Activated B cell treated with CpG ODN at 0.5 μM for 24 hours (primary cell): ENCODE results near the gene EXOC6. TPM values are rescaled to one million over a fixed set of nuclear protein-coding genes. Genes with fewer than 3 reads are reported as not detected.

Experiments
- ATAC-seq: fragments of 200-7000 bp; cut with Tn5 transposase; one replicate; pipeline ENCODE4 v1.10.0; 2021; ENCODE audit warnings: low read depth, mild to moderate bottlenecking, moderate library complexity
- CTCF ChIA-PET: fragments of 350-600 bp; sonication (Branson Sonifier 250); formaldehyde crosslinking; loops from one replicate; lab custom pipeline; 2021; ENCODE audit warnings: antibody characterized with exemption; lab: Charles Lee
- POLR2A ChIA-PET: fragments of 350-600 bp; sonication (Branson Sonifier 250); formaldehyde crosslinking; loops from one replicate; lab custom pipeline; 2021; ENCODE audit warnings: antibody characterized with exemption; lab: Charles Lee
- DNase-seq: peaks from one replicate; pipeline ENCODE4 v3.0.0; 2022
- H3K27ac Mint-ChIP-seq: one replicate; pipeline ENCODE4 v1.8.0; 2020; ENCODE audit warnings: mixed read lengths
- H3K27me3 Mint-ChIP-seq: one replicate; pipeline ENCODE4 v1.8.0; 2021; ENCODE audit warnings: mixed read lengths
- H3K36me3 Mint-ChIP-seq: one replicate; pipeline ENCODE4 v1.8.0; 2021; ENCODE audit warnings: low read depth, mixed read lengths
- H3K4me1 Mint-ChIP-seq: one replicate; pipeline ENCODE4 v1.8.0; 2021; ENCODE audit warnings: mixed read lengths
- H3K4me3 Mint-ChIP-seq: one replicate; pipeline ENCODE4 v1.8.0; 2020; ENCODE audit warnings: mild to moderate bottlenecking, mixed read lengths
- H3K9me3 Mint-ChIP-seq: one replicate; pipeline ENCODE4 v1.8.0; 2020; ENCODE audit warnings: mixed read lengths
- intact Hi-C: fragments of 100-400 bp; cut with micrococcal nuclease; formaldehyde crosslinking; loops from one replicate; pipeline ENCODE4 v1.15.1; 2024
- total RNA-seq: library from RNA; stranded (reverse); gene quantifications from 2 replicates; pipeline ENCODE4 v1.2.3, GENCODE V29; 2022
- TF ChIP-seq, protein P1 (sequence below): fragments of 200-600 bp; IDR thresholded peaks from one replicate; pipeline ENCODE4 v1.8.0; 2022; ENCODE audit warnings: antibody characterized with exemption, mild to moderate bottlenecking

The EXOC6 gene
- total RNA-seq, 1 donor from 2014 or later = 17.3 TPM

GRCh38 chr10:92816091-92816531 lies 32.2 kb upstream of the EXOC6 start:
- intact Hi-C loops = no loop called here
- Mint-ChIP-seq H3K4me1 (peaks cover 11% of the 10 kb centered on the region), H3K27ac (no peak overlapping the region), H3K36me3 (no peaks in the 10 kb centered on the region), H3K27me3 (peaks cover 2% of the 10 kb centered on the region), H3K4me3 (no peak overlapping the region), H3K9me3 (no peaks in the 10 kb centered on the region)
- no peak for ATAC-seq
- DNase-seq = no peak
- ChIA-PET POLR2A (no interaction called here), CTCF (interaction anchor here (0.9 kb wide), 1 partner anchor 27 kb away, joined by 3 read pairs; no protein-coding TSS in a partner anchor)
- TF ChIP-seq, protein P1, sequence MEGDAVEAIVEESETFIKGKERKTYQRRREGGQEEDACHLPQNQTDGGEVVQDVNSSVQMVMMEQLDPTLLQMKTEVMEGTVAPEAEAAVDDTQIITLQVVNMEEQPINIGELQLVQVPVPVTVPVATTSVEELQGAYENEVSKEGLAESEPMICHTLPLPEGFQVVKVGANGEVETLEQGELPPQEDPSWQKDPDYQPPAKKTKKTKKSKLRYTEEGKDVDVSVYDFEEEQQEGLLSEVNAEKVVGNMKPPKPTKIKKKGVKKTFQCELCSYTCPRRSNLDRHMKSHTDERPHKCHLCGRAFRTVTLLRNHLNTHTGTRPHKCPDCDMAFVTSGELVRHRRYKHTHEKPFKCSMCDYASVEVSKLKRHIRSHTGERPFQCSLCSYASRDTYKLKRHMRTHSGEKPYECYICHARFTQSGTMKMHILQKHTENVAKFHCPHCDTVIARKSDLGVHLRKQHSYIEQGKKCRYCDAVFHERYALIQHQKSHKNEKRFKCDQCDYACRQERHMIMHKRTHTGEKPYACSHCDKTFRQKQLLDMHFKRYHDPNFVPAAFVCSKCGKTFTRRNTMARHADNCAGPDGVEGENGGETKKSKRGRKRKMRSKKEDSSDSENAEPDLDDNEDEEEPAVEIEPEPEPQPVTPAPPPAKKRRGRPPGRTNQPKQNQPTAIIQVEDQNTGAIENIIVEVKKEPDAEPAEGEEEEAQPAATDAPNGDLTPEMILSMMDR = no peak

GRCh38 chr10:92822060-92822634 lies 26.2 kb upstream of the EXOC6 start:
- TF ChIP-seq, protein P1 = no peak
- POLR2A ChIA-PET = interaction anchor here (0.5 to 2.2 kb wide), 7 partner anchors 16 to 231 kb away, joined by 3 to 16 read pairs (median 4); partner anchors contain the start of gene HHEX
- Mint-ChIP-seq H3K27me3 (no peaks in the 10 kb centered on the region), H3K4me3 (peak overlapping the region; percentile 24), H3K4me1 (peaks cover 26% of the 10 kb centered on the region), H3K9me3 (no peaks in the 10 kb centered on the region), H3K27ac (peak overlapping the region; percentile 63), H3K36me3 (no peaks in the 10 kb centered on the region)
- no peak for ATAC-seq
- no peak for DNase-seq
- intact Hi-C loops = no loop called here
- CTCF ChIA-PET = interaction anchor here (1.0 to 1.6 kb wide), 6 partner anchors 11 to 193 kb away, joined by 3 to 5 read pairs (median 4); partner anchors contain the start of gene HHEX

- POLR2A ChIA-PET = interaction anchor here (0.6 to 2.2 kb wide), 7 partner anchors 16 to 232 kb away, joined by 3 to 16 read pairs (median 4); partner anchors contain the start of gene HHEX
- Mint-ChIP-seq H3K4me3 (no peak overlapping the region), H3K27ac (no peak overlapping the region), H3K9me3 (no peaks in the 10 kb centered on the region), H3K4me1 (peaks cover 31% of the 10 kb centered on the region), H3K36me3 (no peaks in the 10 kb centered on the region), H3K27me3 (no peaks in the 10 kb centered on the region)
- peak; percentile 58 for ATAC-seq
- CTCF ChIA-PET = interaction anchor here (1.0 to 1.6 kb wide), 9 partner anchors 11 to 194 kb away, joined by 3 to 5 read pairs (median 4); partner anchors contain the start of genes EXOC6 and HHEX
- intact Hi-C loops = loop anchor here (1.0 kb wide), 1 partner anchor 57 kb away; no protein-coding TSS in a partner anchor
- TF ChIP-seq, protein P1 = no peak
- no peak for DNase-seq
These were observed 25.4 kb upstream of the EXOC6 start for GRCh38 chr10:92822964-92823363.

- DNase-seq = no peak
- Mint-ChIP-seq H3K36me3 (no peaks in the 10 kb centered on the region), H3K9me3 (no peaks in the 10 kb centered on the region), H3K27me3 (no peaks in the 10 kb centered on the region), H3K4me1 (peaks cover 41% of the 10 kb centered on the region), H3K4me3 (no peak overlapping the region), H3K27ac (no peak overlapping the region)
- ChIA-PET POLR2A (interaction anchor here (0.6 kb wide), 1 partner anchor 127 kb away, joined by 5 read pairs; no protein-coding TSS in a partner anchor), CTCF (no interaction called here)
- TF ChIP-seq, protein P1 = no peak
- ATAC-seq = no peak
- intact Hi-C loops = no loop called here
These were observed 22.3 kb upstream of the EXOC6 start for GRCh38 chr10:92826061-92826460.

GRCh38 chr10:92826504-92826903 lies 21.8 kb upstream of the EXOC6 start:
- no peak for ATAC-seq
- Mint-ChIP-seq H3K4me3 (no peak overlapping the region), H3K27ac (no peak overlapping the region), H3K4me1 (peaks cover 42% of the 10 kb centered on the region), H3K27me3 (no peaks in the 10 kb centered on the region), H3K9me3 (no peaks in the 10 kb centered on the region), H3K36me3 (no peaks in the 10 kb centered on the region)
- ChIA-PET POLR2A (interaction anchor here (0.6 kb wide), 1 partner anchor 127 kb away, joined by 5 read pairs; no protein-coding TSS in a partner anchor), CTCF (no interaction called here)
- DNase-seq = no peak
- intact Hi-C loops = no loop called here
- TF ChIP-seq, protein P1 = no peak
